NB4 (cell line): ENCODE results near the gene SLC15A4.

ENCODE experiments used
- MYC ChIP-seq: IDR thresholded peaks from 2 replicates; pipeline ENCODE4 v1.6.1; 2011; ENCODE audit warnings: low read depth, low read length
- POLR2A ChIP-seq: IDR thresholded peaks from 2 replicates; pipeline ENCODE4 v1.6.1; 2011; ENCODE audit warnings: mild to moderate bottlenecking; ENCODE audit not compliant: insufficient read length; ENCODE audit errors: extremely low read depth
- TF ChIP-seq, protein P1 (sequence below): IDR thresholded peaks from one replicate; pipeline ENCODE4 v1.5.1; 2012; ENCODE audit warnings: low read depth, low read length
- TF ChIP-seq, protein P2 (sequence below): IDR thresholded peaks from 2 replicates; pipeline ENCODE4 v1.6.1; 2011; ENCODE audit warnings: low read depth, low read length

GRCh38 chr12:128798571-128799341 lies 25.0 kb downstream of the SLC15A4 start:
- TF ChIP-seq, protein P1, sequence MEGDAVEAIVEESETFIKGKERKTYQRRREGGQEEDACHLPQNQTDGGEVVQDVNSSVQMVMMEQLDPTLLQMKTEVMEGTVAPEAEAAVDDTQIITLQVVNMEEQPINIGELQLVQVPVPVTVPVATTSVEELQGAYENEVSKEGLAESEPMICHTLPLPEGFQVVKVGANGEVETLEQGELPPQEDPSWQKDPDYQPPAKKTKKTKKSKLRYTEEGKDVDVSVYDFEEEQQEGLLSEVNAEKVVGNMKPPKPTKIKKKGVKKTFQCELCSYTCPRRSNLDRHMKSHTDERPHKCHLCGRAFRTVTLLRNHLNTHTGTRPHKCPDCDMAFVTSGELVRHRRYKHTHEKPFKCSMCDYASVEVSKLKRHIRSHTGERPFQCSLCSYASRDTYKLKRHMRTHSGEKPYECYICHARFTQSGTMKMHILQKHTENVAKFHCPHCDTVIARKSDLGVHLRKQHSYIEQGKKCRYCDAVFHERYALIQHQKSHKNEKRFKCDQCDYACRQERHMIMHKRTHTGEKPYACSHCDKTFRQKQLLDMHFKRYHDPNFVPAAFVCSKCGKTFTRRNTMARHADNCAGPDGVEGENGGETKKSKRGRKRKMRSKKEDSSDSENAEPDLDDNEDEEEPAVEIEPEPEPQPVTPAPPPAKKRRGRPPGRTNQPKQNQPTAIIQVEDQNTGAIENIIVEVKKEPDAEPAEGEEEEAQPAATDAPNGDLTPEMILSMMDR: no peak
- no peak for TF ChIP-seq POLR2A
- TF ChIP-seq, protein P2, sequence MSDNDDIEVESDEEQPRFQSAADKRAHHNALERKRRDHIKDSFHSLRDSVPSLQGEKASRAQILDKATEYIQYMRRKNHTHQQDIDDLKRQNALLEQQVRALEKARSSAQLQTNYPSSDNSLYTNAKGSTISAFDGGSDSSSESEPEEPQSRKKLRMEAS: no peak
- no peak for TF ChIP-seq MYC
